SK-N-SH treated with all-trans-retinoic acid at 6 μM for 48 hours (cell line): ENCODE measurements around the gene GRIK1.

Source experiments
- ATAC-seq: fragments of 200-7000 bp; cut with Tn5 transposase; 3 replicates; pipeline ENCODE4 v1.9.1; 2020; ENCODE audit warnings: mild to moderate bottlenecking, moderate library complexity
- ARNTL ChIP-seq: fragments of 450-650 bp; formaldehyde crosslinking; IDR thresholded peaks from 2 replicates; pipeline ENCODE4 v1.5.0; 2020; ENCODE audit warnings: low read depth, mild to moderate bottlenecking, moderate library complexity, borderline replicate concordance
- BACH2 ChIP-seq: fragments of 250-450 bp; sonication (Bioruptor Pico); IDR thresholded peaks from 2 replicates; pipeline ENCODE4 v1.9.0; 2021; ENCODE audit warnings: mild to moderate bottlenecking, borderline replicate concordance
- CSDC2 ChIP-seq: fragments of 250-450 bp; sonication (Bioruptor Pico); IDR thresholded peaks from 2 replicates; pipeline ENCODE4 v1.5.0; 2020; ENCODE audit warnings: mild to moderate bottlenecking, moderate library complexity
- ESRRG ChIP-seq: fragments of 250-450 bp; sonication (Bioruptor Pico); IDR thresholded peaks from 2 replicates; pipeline ENCODE4 v1.6.1; 2021; ENCODE audit warnings: mild to moderate bottlenecking
- GLIS3 ChIP-seq: fragments of 250-450 bp; sonication (Bioruptor Pico); IDR thresholded peaks from 2 replicates; pipeline ENCODE4 v1.5.0; 2020; ENCODE audit warnings: mild to moderate bottlenecking, moderate library complexity
- ISL1 ChIP-seq: fragments of 250-450 bp; sonication (Bioruptor Pico); IDR thresholded peaks from 2 replicates; pipeline ENCODE4 v2.1.2; 2022; ENCODE audit warnings: mild to moderate bottlenecking, moderate library complexity
- OSR1 ChIP-seq: fragments of 250-450 bp; sonication (Bioruptor Pico); IDR thresholded peaks from 2 replicates; pipeline ENCODE4 v1.8.0; 2022; ENCODE audit warnings: moderate library complexity, mild to moderate bottlenecking, inconsistent platforms
- PPARA ChIP-seq: fragments of 250-450 bp; sonication (Bioruptor Pico); IDR thresholded peaks from 2 replicates; pipeline ENCODE4 v1.5.0; 2020; ENCODE audit warnings: mild to moderate bottlenecking, borderline replicate concordance
- SNAI2 ChIP-seq: fragments of 250-450 bp; sonication (Bioruptor Pico); IDR thresholded peaks from 2 replicates; pipeline ENCODE4 v1.5.0; 2020; ENCODE audit warnings: mild to moderate bottlenecking, moderate library complexity
- TCF4 ChIP-seq: fragments of 250-450 bp; sonication (Bioruptor Pico); IDR thresholded peaks from 2 replicates; pipeline ENCODE4 v1.8.0; 2021; ENCODE audit warnings: mild to moderate bottlenecking, moderate library complexity, borderline replicate concordance
- TOX ChIP-seq: fragments of 250-450 bp; sonication (Bioruptor Pico); IDR thresholded peaks from 2 replicates; pipeline ENCODE4 v1.8.0; 2021; ENCODE audit warnings: mild to moderate bottlenecking, moderate library complexity, borderline replicate concordance
- ZC3H10 ChIP-seq: fragments of 250-450 bp; sonication (Bioruptor Pico); IDR thresholded peaks from 2 replicates; pipeline ENCODE4 v1.5.1; 2021; ENCODE audit warnings: mild to moderate bottlenecking, moderate library complexity
- ZFP3 ChIP-seq: fragments of 250-450 bp; sonication (Bioruptor Pico); IDR thresholded peaks from 2 replicates; pipeline ENCODE4 v1.5.0; 2020; ENCODE audit warnings: mild to moderate bottlenecking, moderate library complexity
- ZFP30 ChIP-seq: fragments of 450-650 bp; formaldehyde crosslinking; IDR thresholded peaks from 2 replicates; pipeline ENCODE4 v1.5.0; 2022; ENCODE audit warnings: mild to moderate bottlenecking, moderate library complexity
- ZNF565 ChIP-seq: fragments of 450-650 bp; formaldehyde crosslinking; conservative IDR thresholded peaks from 2 replicates; pipeline ENCODE4 v1.5.0; 2020; ENCODE audit warnings: low read depth, mild to moderate bottlenecking, moderate library complexity
- ZNF70 ChIP-seq: fragments of 450-650 bp; formaldehyde crosslinking; IDR thresholded peaks from 2 replicates; pipeline ENCODE4 v1.5.0; 2020; ENCODE audit warnings: mild to moderate bottlenecking, moderate library complexity
- ZNF8 ChIP-seq: fragments of 450-650 bp; formaldehyde crosslinking; IDR thresholded peaks from 2 replicates; pipeline ENCODE4 v1.5.0; 2020; ENCODE audit warnings: mild to moderate bottlenecking, moderate library complexity
- TF ChIP-seq, protein P1 (sequence below): fragments of 250-450 bp; sonication (Bioruptor Pico); IDR thresholded peaks from 2 replicates; pipeline ENCODE4 v1.8.0; 2020; ENCODE audit warnings: mild to moderate bottlenecking, moderate library complexity, borderline replicate concordance
- TF ChIP-seq, protein P2 (sequence below): fragments of 250-450 bp; sonication (Bioruptor Pico); IDR thresholded peaks from 2 replicates; pipeline ENCODE4 v1.8.0; 2021; ENCODE audit warnings: low read depth, mild to moderate bottlenecking, moderate library complexity, borderline replicate concordance
- TF ChIP-seq, protein P3 (sequence below): fragments of 250-450 bp; sonication (Bioruptor Pico); IDR thresholded peaks from 2 replicates; pipeline ENCODE4 v1.5.1; 2020; ENCODE audit warnings: low read depth, mild to moderate bottlenecking, moderate library complexity
- TF ChIP-seq, protein P4 (sequence below): fragments of 250-450 bp; sonication (Bioruptor Pico); IDR thresholded peaks from 2 replicates; pipeline ENCODE4 v1.5.0; 2020; ENCODE audit warnings: mild to moderate bottlenecking, moderate library complexity
- TF ChIP-seq, protein P5 (sequence below): fragments of 250-450 bp; sonication (Bioruptor Pico); IDR thresholded peaks from 2 replicates; pipeline ENCODE4 v1.5.1; 2021; ENCODE audit warnings: mild to moderate bottlenecking, moderate library complexity

GRIK1 gene

DNA sequence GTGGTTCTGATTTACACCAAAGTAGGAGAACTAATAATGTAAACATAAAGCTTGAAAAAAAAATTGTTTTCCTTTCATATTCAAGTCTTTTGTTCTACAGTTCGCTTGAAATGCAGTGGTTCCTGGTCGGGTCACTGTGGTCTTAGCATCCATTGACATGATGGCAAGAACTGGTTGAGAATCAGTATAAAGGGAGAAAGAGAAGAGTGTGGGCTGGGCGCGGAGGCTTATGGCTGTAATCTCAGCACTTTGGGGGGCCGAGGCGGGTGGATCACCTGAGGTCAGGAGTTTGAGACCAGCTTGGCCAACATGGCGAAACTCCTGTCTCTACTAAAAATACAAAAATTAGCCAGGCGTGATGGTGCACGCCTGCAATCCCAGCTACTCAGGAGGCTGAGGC is 390.2 kb downstream of the GRIK1 start:
- TF ChIP-seq OSR1 (CRISPR knock-in tag) (no peak), PPARA (CRISPR knock-in tag) (no peak), ZFP30 (CRISPR knock-in tag) (no peak), ZNF70 (CRISPR knock-in tag) (no peak), TCF4 (CRISPR knock-in tag) (no peak), ISL1 (CRISPR knock-in tag) (no peak), ZNF565 (CRISPR knock-in tag) (no peak), BACH2 (CRISPR knock-in tag) (no peak), SNAI2 (CRISPR knock-in tag) (no peak), ESRRG (CRISPR knock-in tag) (no peak), CSDC2 (CRISPR knock-in tag) (no peak)
- TF ChIP-seq, protein P1, sequence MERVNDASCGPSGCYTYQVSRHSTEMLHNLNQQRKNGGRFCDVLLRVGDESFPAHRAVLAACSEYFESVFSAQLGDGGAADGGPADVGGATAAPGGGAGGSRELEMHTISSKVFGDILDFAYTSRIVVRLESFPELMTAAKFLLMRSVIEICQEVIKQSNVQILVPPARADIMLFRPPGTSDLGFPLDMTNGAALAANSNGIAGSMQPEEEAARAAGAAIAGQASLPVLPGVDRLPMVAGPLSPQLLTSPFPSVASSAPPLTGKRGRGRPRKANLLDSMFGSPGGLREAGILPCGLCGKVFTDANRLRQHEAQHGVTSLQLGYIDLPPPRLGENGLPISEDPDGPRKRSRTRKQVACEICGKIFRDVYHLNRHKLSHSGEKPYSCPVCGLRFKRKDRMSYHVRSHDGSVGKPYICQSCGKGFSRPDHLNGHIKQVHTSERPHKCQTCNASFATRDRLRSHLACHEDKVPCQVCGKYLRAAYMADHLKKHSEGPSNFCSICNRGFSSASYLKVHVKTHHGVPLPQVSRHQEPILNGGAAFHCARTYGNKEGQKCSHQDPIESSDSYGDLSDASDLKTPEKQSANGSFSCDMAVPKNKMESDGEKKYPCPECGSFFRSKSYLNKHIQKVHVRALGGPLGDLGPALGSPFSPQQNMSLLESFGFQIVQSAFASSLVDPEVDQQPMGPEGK (CRISPR knock-in tag) = no peak
- TF ChIP-seq, protein P2, sequence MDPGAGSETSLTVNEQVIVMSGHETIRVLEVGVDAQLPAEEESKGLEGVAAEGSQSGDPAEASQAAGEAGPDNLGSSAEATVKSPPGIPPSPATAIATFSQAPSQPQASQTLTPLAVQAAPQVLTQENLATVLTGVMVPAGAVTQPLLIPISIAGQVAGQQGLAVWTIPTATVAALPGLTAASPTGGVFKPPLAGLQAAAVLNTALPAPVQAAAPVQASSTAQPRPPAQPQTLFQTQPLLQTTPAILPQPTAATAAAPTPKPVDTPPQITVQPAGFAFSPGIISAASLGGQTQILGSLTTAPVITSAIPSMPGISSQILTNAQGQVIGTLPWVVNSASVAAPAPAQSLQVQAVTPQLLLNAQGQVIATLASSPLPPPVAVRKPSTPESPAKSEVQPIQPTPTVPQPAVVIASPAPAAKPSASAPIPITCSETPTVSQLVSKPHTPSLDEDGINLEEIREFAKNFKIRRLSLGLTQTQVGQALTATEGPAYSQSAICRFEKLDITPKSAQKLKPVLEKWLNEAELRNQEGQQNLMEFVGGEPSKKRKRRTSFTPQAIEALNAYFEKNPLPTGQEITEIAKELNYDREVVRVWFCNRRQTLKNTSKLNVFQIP (CRISPR knock-in tag) = no peak
- TF ChIP-seq, protein P3, sequence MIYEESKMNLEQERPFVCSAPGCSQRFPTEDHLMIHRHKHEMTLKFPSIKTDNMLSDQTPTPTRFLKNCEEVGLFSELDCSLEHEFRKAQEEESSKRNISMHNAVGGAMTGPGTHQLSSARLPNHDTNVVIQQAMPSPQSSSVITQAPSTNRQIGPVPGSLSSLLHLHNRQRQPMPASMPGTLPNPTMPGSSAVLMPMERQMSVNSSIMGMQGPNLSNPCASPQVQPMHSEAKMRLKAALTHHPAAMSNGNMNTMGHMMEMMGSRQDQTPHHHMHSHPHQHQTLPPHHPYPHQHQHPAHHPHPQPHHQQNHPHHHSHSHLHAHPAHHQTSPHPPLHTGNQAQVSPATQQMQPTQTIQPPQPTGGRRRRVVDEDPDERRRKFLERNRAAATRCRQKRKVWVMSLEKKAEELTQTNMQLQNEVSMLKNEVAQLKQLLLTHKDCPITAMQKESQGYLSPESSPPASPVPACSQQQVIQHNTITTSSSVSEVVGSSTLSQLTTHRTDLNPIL (CRISPR knock-in tag) = no peak
- ATAC-seq = no peak

DNA sequence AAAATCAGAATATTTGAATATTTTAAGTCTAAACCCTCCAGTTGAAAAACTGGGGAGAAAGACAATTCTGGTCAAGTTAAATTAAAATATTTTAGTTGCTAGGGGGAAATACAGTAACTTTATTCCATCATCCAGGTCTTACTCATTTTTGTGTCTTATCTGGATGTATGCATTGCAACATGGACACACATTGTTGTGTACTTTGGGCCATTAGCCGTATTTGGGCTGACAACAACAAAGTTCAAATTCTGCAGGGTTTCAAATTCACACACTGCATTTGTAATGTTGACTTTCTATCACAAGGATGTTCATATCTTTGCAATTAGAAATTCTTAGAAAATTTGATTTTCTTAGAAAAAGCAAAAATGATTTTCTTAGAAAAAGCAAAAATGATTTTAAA is 391.8 kb downstream of the GRIK1 start:
- no peak for ATAC-seq
- TF ChIP-seq ZNF565 (CRISPR knock-in tag) (no peak), PPARA (CRISPR knock-in tag) (no peak), GLIS3 (CRISPR knock-in tag) (no peak), CSDC2 (CRISPR knock-in tag) (no peak), ZFP3 (no peak), ZNF70 (CRISPR knock-in tag) (no peak), TOX (CRISPR knock-in tag) (no peak), ISL1 (CRISPR knock-in tag) (no peak), SNAI2 (CRISPR knock-in tag) (no peak), ZC3H10 (no peak), TCF4 (CRISPR knock-in tag) (no peak), ZFP30 (CRISPR knock-in tag) (no peak), ARNTL (no peak), ESRRG (CRISPR knock-in tag) (no peak), ZNF8 (no peak)
- TF ChIP-seq, protein P4, sequence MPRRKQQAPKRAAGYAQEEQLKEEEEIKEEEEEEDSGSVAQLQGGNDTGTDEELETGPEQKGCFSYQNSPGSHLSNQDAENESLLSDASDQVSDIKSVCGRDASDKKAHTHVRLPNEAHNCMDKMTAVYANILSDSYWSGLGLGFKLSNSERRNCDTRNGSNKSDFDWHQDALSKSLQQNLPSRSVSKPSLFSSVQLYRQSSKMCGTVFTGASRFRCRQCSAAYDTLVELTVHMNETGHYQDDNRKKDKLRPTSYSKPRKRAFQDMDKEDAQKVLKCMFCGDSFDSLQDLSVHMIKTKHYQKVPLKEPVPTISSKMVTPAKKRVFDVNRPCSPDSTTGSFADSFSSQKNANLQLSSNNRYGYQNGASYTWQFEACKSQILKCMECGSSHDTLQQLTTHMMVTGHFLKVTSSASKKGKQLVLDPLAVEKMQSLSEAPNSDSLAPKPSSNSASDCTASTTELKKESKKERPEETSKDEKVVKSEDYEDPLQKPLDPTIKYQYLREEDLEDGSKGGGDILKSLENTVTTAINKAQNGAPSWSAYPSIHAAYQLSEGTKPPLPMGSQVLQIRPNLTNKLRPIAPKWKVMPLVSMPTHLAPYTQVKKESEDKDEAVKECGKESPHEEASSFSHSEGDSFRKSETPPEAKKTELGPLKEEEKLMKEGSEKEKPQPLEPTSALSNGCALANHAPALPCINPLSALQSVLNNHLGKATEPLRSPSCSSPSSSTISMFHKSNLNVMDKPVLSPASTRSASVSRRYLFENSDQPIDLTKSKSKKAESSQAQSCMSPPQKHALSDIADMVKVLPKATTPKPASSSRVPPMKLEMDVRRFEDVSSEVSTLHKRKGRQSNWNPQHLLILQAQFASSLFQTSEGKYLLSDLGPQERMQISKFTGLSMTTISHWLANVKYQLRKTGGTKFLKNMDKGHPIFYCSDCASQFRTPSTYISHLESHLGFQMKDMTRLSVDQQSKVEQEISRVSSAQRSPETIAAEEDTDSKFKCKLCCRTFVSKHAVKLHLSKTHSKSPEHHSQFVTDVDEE (CRISPR knock-in tag) = no peak
- TF ChIP-seq, protein P3 (CRISPR knock-in tag) = no peak
- TF ChIP-seq, protein P1 (CRISPR knock-in tag) = no peak
- TF ChIP-seq, protein P5, sequence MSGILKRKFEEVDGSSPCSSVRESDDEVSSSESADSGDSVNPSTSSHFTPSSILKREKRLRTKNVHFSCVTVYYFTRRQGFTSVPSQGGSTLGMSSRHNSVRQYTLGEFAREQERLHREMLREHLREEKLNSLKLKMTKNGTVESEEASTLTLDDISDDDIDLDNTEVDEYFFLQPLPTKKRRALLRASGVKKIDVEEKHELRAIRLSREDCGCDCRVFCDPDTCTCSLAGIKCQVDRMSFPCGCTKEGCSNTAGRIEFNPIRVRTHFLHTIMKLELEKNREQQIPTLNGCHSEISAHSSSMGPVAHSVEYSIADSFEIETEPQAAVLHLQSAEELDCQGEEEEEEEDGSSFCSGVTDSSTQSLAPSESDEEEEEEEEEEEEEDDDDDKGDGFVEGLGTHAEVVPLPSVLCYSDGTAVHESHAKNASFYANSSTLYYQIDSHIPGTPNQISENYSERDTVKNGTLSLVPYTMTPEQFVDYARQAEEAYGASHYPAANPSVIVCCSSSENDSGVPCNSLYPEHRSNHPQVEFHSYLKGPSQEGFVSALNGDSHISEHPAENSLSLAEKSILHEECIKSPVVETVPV (CRISPR knock-in tag) = no peak
- TF ChIP-seq, protein P2 (CRISPR knock-in tag) = no peak
- TF ChIP-seq, all 23 proteins: peak for 0
